Epithelial cell of alveolus of lung (primary cell): ENCODE results near the gene STAT4. TPM values are rescaled to one million over a fixed set of nuclear protein-coding genes. Genes with fewer than 3 reads are reported as not detected.

Experiments
- total RNA-seq: library from RNA; depleted of rRNA; stranded (reverse); fragments of >200 nt; gene quantifications from 2 replicates; pipeline ENCODE4 v1.2.1, GENCODE V29; 2015

Gene STAT4
- 0.64 and 1.9 TPM in 2 replicates for total RNA-seq

DNA sequence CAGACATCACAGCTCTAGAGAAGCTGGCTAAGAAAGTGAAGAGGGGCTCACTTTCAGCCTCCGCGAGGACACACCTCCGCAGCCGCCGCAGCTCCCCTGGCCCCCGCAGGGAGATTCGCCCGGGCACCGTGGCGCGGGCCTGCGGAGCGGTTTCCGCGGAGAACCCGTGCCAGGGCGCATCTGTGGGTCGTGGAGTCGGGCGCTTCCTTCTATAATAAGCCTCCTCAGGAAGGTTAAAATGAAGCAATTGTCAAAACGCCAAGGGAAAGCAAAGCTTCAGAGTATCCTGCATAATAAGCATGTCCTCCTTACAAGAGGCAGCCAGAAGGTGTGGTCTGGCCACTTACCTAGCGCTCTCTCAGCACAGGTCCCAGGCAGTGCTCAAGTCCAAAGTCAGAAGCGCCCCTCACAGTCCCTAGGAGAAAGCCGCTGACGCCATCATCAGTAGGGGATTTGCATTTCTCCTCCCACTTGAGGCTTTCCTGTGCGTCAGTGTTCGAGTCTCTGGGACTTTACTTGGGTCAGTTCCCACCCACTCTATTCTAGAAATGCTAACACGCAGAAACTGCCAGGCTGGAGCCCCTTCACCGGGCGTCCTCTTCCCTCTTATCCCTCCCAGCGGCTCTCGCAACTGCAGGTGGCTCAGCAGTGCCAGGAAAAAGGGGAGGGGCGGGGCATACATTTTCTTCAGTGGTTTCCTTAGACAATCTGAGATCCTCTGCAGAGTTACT is at the start of gene STAT4:
STAT4 (minus strand) TSS at position 395 of the 731 bp plus-strand sequence. CDS start 2,791 bp downstream, outside the sequence.

GRCh38 chr2:191013932-191014652 is 136.7 kb downstream of the STAT4 start, which contains the start of gene STAT1:
Gene STAT1, minus strand, starts transcription at chr2:191014171. Its CDS starts 4,168 bp downstream, at chr2:191010003.

Other genes starting within 250 kb of the STAT4 start
- gene STAT1, start 136.8 kb downstream of the STAT4 start, total RNA-seq, result 29.1 and 63.9 TPM in 2 replicates
- 46.2 and 72.1 TPM in 2 replicates for gene MYO1B, start 94.4 kb upstream of the STAT4 start, total RNA-seq